Gastroesophageal sphincter (tissue), 3 donors: ENCODE results near the gene NKAIN2.

ENCODE experiments used
- CTCF ChIP-seq, 4 experiments: fragments of 200-600 bp in 2 of 4; fragments of 450-650 bp in 2 of 4; sonication (generic) in 1 of 4; IDR thresholded peaks; one replicate each; pipeline ENCODE4 v1.5.1; 2017 to 2019; ENCODE audit warnings: antibody characterized with exemption in 4 of 4, mild to moderate bottlenecking in 2 of 4, moderate library complexity in 2 of 4
- EP300 ChIP-seq: sonication (generic); formaldehyde crosslinking; IDR thresholded peaks from one replicate; pipeline ENCODE4 v1.6.1; 2017; ENCODE audit warnings: antibody characterized with exemption, mild to moderate bottlenecking
- POLR2A ChIP-seq, 2 donors: fragments of 450-650 bp; IDR thresholded peaks; one replicate each; pipeline ENCODE4 v1.6.1; 2017; ENCODE audit warnings: antibody characterized with exemption in 2 of 2, mild to moderate bottlenecking in 2 of 2, moderate library complexity in 1 of 2
- POLR2AphosphoS5 ChIP-seq: sonication (generic); formaldehyde crosslinking; IDR thresholded peaks from one replicate; pipeline ENCODE4 v1.6.1; 2017; ENCODE audit warnings: antibody characterized with exemption

DNA sequence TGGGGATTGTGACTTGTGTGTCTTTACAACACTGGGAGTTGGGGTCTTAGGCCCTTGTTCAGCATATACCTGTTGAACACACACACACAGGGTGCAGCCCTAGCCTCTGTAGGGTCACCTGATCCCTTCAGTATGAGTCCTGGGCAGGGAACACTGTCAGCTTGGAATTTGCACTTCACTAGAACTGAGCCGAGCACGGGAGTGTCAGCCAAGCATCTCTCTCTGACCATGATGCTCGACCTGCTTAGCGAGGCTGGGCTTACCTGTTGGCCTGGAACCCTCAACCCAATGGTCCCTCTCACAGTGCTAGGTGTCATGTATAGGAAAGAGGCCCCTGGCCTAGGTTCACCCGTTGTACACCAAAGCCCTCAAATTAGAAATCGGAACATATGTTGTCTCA is 96.1 kb downstream of the NKAIN2 start:
- TF ChIP-seq CTCF (IDR thresholded peaks at IDR 0.05) (no peak), POLR2AphosphoS5 (no peak), EP300 (no peak), POLR2A (IDR thresholded peaks at IDR 0.05) (no peak)
